ENCODE measurements around the gene ZNF827.

- TF ChIP-seq POLR2A (IDR thresholded peaks at IDR 0.05) = no peak
- TF ChIP-seq CTCF (IDR thresholded peaks at IDR 0.05 in 8 of 11, conservative IDR thresholded peaks at IDR 0.05 in 3 of 11) = no peak
- TF ChIP-seq POLR2AphosphoS5 (IDR thresholded peaks at IDR 0.05) = no peak
Observed at GRCh38 chr4:145929415-145930178, 9.0 kb downstream of the ZNF827 start.

Data from spleen (tissue), 7 donors.